Vagina (tissue), 2 donors: ENCODE data around the gene PHOSPHO2.

Source experiments
- POLR2A ChIP-seq, 2 donors: fragments of 450-650 bp; IDR thresholded peaks; one replicate each; pipeline ENCODE4 v1.6.1; 2017; ENCODE audit warnings: antibody characterized with exemption in 2 of 2, mild to moderate bottlenecking in 2 of 2, moderate library complexity in 2 of 2
- POLR2AphosphoS5 ChIP-seq, 2 donors: sonication (generic); formaldehyde crosslinking; IDR thresholded peaks; one replicate each; pipeline ENCODE4 v1.9.0; 2017; ENCODE audit warnings: antibody characterized with exemption in 2 of 2, mild to moderate bottlenecking in 2 of 2, low read depth in 1 of 2; ENCODE audit not compliant: insufficient read depth in 1 of 2
- TF ChIP-seq, protein P1 (sequence below), 3 experiments: fragments of 450-650 bp in 2 of 3; fragments of 200-600 bp in 1 of 3; sonication (generic) in 1 of 3; IDR thresholded peaks; one replicate each; pipeline ENCODE4 v1.5.1; 2017 to 2019; ENCODE audit warnings: antibody characterized with exemption in 3 of 3, mild to moderate bottlenecking in 2 of 3, moderate library complexity in 2 of 3

GRCh38 chr2:169683054-169683424, 11.2 kb upstream of the PHOSPHO2 start:
- TF ChIP-seq, protein P1, sequence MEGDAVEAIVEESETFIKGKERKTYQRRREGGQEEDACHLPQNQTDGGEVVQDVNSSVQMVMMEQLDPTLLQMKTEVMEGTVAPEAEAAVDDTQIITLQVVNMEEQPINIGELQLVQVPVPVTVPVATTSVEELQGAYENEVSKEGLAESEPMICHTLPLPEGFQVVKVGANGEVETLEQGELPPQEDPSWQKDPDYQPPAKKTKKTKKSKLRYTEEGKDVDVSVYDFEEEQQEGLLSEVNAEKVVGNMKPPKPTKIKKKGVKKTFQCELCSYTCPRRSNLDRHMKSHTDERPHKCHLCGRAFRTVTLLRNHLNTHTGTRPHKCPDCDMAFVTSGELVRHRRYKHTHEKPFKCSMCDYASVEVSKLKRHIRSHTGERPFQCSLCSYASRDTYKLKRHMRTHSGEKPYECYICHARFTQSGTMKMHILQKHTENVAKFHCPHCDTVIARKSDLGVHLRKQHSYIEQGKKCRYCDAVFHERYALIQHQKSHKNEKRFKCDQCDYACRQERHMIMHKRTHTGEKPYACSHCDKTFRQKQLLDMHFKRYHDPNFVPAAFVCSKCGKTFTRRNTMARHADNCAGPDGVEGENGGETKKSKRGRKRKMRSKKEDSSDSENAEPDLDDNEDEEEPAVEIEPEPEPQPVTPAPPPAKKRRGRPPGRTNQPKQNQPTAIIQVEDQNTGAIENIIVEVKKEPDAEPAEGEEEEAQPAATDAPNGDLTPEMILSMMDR (IDR thresholded peaks at IDR 0.05), result no peak
- TF ChIP-seq POLR2A (IDR thresholded peaks at IDR 0.05), result no peak
- no peak for TF ChIP-seq POLR2AphosphoS5 (IDR thresholded peaks at IDR 0.05; ENCODE audit: insufficient read depth in 1 of 2, low read depth in 1 of 2)
